Mesodermal cell (in vitro differentiated cells): ENCODE measurements around the gene RXRB. TPM values are rescaled to one million over a fixed set of nuclear protein-coding genes. Genes with fewer than 3 reads are reported as not detected.

Experiments
- H3K27ac ChIP-seq: 2 replicates; pipeline ENCODE4 v1.7.0; 2013; ENCODE audit warnings: mild to moderate bottlenecking, low read depth, low read length, moderate library complexity; ENCODE audit not compliant: severe bottlenecking
- H3K36me3 ChIP-seq: 2 replicates; pipeline ENCODE4 v1.7.1; 2013; ENCODE audit warnings: mild to moderate bottlenecking, low read length, moderate library complexity; ENCODE audit not compliant: control insufficient read depth, insufficient read depth
- H3K4me1 ChIP-seq: one replicate; pipeline ENCODE4 v1.7.1; 2013; ENCODE audit warnings: mild to moderate bottlenecking, low read length; ENCODE audit not compliant: insufficient read depth, control insufficient read depth, poor library complexity, severe bottlenecking
- H3K4me3 ChIP-seq: 2 replicates; pipeline ENCODE4 v1.7.0; 2013; ENCODE audit warnings: low read length, control low read depth, mild to moderate bottlenecking; ENCODE audit not compliant: insufficient read depth, poor library complexity, severe bottlenecking; ENCODE audit errors: extremely low read depth
- H3K9me3 ChIP-seq: 2 replicates; pipeline ENCODE4 v1.7.1; 2013; ENCODE audit warnings: mild to moderate bottlenecking, low read length, moderate library complexity; ENCODE audit not compliant: control insufficient read depth
- WGBS, 2 experiments: methylation state at CpG; one replicate each; pipeline ENCODE4 v1.1.5; 2013; ENCODE audit warnings: missing lambda C conversion rate in 2 of 2; ENCODE audit not compliant: insufficient coverage in 2 of 2; 5-methylcytosine and 5-hydroxymethylcytosine counted together
- polyA plus RNA-seq, 2 experiments: library from polyadenylated mRNA; stranded (reverse); fragments of 50-300 nt; gene quantifications; one replicate each; pipeline ENCODE4 v1.2.3, GENCODE V29; 2013

RXRB gene
- polyA plus RNA-seq (2013, experiment 1 of 2) = 39.3 TPM
- polyA plus RNA-seq (2013, experiment 2 of 2) = 31.0 TPM

DNA sequence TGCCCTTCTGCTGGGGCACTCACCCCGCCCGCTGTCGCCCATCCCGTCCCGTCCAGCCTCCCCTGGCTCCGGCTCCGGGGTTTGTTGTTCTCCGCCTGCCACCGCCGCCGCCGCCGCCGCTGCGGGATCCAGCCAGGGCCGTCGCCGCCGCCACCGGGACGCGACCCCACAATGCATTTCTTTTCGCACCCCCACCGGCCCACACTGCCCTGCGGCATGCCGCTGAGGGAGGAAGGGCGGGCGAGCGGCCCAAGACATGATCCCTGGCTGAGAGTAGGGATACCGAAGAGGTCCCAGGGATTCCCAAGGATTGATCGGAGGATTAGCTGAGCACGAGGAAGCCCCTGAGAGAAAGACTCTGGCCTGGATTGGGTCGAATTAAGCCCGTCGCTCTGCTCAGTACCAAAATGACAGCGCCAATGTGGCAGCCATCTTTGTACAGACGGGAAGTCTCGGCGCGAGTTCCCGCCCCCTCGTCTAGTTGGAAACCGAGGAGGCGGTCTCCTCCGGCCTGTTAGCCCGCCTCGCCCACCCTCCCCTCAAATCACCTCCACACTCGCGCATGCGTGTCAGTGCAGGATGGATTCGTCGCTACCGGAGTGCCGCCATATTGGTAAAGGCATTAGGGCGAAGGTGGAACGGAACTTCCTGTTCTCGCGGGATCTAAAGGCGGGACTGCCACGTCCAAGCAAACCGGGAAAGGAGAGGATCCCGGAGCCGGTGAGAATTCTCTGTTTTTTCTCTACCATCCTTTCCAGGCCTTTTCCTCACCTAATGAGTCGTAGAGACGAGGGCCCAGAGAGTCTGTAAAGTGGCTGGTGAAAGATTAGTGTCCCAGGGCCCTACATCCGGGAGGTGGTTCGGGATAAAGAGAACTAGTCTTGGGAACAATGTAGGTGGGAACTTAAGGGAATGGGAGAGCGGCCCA lies at the start of gene RXRB, which contains the start of gene SLC39A7:
Gene RXRB (minus strand): TSS at position 447 of the 928 bp plus-strand sequence. CDS start 189 bp downstream, at position 258.
Gene SLC39A7 (plus strand): TSS at position 649 of the 928 bp plus-strand sequence. CDS start 379 bp downstream, outside the sequence.
- peaks cover 51% of the 10 kb centered on the region for H3K36me3 ChIP-seq
- no peaks in the 10 kb centered on the region for H3K9me3 ChIP-seq
- H3K27ac ChIP-seq = peak within 1 kb of the TSS; percentile 99
- peak within 1 kb of the TSS; percentile 95 for H3K4me3 ChIP-seq
- peaks cover 15% of the 10 kb centered on the region for H3K4me1 ChIP-seq
- 0% methylated on average over 25 to 34 of the region's 68 CpGs for WGBS, 2 experiments

DNA sequence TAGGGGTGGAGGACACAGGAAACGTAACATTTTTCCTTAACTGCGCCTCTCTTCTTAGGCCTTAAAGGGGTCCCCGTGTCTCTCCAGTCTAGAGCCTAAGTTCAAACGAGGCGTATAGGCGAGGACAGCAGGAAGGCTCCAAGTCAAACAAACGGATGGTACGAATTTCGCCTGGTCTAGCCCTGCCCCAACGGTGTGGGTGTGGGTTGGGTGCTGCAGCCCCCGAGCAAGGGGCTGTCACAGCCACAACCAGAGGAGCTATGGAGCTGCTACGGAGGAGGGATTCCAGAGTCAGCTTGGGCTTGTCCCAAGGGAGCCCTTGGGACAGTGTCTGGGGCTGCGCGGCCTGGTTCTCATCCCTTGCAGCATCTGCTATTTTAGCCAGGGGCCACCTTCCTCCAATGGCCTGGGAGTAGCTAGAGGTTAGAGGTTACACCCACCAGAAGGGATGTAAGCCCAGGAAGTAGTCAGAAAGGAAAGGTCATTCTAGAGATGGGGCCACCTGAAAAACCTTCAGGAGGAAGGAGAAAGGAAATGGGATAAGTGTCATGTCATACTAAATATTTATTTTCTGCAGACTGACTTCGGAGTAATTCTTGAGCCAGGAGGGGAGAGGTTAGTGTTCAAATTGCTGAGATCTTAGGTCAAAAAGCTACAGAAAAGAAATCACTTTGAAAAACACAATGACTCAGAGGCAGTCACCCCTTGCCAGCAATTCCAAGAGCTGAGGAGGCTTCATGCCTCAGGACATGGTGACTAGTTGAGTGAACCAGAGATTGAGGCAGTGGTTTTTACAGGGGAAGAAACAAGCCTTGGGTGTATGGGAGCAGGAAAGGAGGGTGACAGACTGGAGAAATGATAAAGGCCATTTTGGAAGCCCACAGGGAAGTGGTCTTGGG lies 49.5 kb upstream of the RXRB start:
- peaks cover 10% of the 10 kb centered on the region for H3K4me1 ChIP-seq
- 43 to 48% methylated on average over 11 of the region's 15 CpGs for WGBS, 2 experiments
- H3K4me3 ChIP-seq = peak overlapping the region; percentile 48
- H3K9me3 ChIP-seq = no peaks in the 10 kb centered on the region
- peak overlapping the region; percentile 79 for H3K27ac ChIP-seq
- peaks cover 14% of the 10 kb centered on the region for H3K36me3 ChIP-seq

DNA sequence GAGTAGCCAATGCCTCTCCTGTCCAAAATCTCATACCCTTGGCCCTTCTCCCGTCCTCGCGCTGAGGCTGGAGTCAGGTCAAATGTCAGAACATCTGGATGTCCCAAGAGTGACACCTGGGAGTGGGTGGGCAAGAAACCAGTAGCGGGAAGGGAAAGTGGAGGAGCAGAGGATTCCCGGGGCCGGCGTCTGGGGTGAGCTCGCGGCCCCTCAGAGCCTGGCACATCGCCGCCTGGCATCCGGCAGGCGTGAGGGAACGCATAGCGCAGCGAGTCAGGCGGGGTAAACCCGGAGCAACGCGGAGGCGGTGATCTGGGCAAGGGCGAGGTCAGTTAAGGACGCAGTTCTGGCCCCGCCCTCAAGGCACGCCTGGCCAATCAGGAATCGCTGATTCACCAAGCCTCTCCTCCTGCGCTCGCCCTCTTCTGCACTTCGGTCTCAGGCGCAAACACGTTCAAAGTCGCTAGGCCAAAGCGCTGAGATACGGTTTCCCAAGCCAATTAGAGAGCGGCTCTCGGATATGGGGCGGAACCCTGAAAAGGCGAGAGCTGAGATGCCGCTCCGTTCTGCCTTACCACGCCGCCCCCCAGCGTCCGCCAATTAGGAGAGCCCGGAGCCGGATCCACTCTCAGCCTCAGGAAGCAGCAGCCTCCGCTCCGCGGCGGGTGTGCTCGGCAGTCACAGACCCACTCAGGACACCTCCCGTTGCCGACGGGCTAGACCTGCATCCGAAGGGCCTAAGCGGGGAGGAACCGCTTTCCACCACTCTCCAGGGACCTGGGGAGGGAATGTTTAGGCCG lies 48.7 kb upstream of the RXRB start:
- H3K27ac ChIP-seq = peak overlapping the region; percentile 79
- no peaks in the 10 kb centered on the region for H3K9me3 ChIP-seq
- H3K4me3 ChIP-seq = peak overlapping the region; percentile 48
- peaks cover 13% of the 10 kb centered on the region for H3K36me3 ChIP-seq
- WGBS, 2 experiments = 1% methylated on average over 49 to 57 of the region's 58 CpGs
- H3K4me1 ChIP-seq = peaks cover 10% of the 10 kb centered on the region

DNA sequence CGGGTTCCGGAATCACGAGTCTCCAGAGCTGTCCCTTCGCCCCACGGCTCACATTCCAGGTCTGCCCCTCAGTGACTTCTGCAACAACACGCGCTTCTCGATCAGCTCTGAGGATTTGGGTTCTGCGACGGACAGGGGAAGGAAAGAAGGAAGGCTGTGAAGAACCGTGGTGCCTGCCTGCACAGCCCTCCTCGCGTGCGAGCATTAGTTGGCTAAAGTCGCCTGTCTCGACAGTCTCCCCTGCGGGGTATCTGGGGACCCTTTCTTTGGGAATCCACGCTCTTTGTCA lies 48.1 kb upstream of the RXRB start:
- Histone ChIP-seq H3K9me3 (no peaks in the 10 kb centered on the region), H3K27ac (peak overlapping the region; percentile 57), H3K4me3 (peak overlapping the region; percentile 48), H3K4me1 (peaks cover 10% of the 10 kb centered on the region), H3K36me3 (peaks cover 13% of the 10 kb centered on the region)
- WGBS, 2 experiments = 7 to 16% methylated on average over 13 to 17 of the region's 18 CpGs

DNA sequence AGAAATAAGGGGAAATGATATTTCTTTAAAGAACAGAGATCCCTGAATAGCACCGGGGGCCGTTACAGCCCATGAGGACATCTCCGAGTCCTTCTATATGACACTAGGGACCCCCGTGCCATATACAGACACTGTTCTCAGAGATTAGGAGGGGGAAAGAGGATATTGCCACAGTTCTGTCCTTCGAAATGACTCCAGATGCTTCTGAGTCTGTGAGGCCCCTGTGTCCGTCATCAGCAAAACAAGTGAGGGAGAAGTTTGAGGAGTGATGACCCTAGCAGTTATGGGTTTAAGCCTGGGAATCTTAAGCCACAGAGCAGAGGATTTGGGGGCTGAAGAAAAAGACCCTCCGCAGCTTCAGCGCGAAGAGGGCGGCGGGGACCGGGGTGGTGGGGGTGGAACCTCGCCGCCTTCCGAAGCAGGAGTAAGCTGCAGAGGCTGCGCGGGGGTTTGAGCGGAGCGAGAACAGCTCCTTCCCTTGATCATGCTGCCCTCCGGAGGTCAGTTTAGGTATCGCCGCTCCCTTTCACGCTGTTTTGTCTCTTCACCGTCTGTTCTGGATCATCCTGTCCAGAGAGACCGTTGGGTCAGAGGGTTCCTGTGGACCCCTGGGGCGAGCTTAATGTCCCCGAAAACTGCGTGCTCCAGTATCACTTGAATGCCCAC lies 47.6 kb upstream of the RXRB start:
- 9 to 12% methylated on average over 20 to 28 of the region's 28 CpGs for WGBS, 2 experiments
- H3K27ac ChIP-seq = peak overlapping the region; percentile 57

DNA sequence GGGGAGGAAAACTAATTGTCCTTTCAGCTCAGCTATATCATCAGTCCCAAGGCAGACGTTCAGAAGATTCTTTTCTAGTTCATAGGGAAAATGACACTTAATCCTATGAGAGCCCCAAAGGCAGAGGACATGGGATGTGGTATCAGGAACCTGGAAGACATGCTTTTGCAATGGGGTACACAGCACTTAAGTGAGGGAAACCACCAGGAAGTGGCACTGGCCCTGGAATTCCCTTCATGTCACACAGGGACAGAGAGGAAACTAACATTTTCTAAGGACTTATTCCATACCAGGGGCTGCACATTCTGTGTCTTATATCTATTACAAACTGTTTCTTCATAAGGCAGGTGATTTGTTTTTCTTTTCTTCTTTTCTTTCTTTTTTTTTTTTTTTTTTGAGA lies 43.0 kb upstream of the RXRB start:
- H3K27ac ChIP-seq = no peak overlapping the region
- 67% methylated on average over 1 of the region's 1 CpG; no CpG with 5 or more reads in 1 of the 2 experiments for WGBS, 2 experiments
- H3K9me3 ChIP-seq = no peaks in the 10 kb centered on the region
- H3K4me1 ChIP-seq = no peaks in the 10 kb centered on the region
- H3K36me3 ChIP-seq = no peaks in the 10 kb centered on the region
- H3K4me3 ChIP-seq = no peak overlapping the region

More for the DNA sequence above, 47.6 kb upstream of the RXRB start:
- H3K9me3 ChIP-seq = no peaks in the 10 kb centered on the region
- peaks cover 10% of the 10 kb centered on the region for H3K4me1 ChIP-seq
- peak overlapping the region; percentile 48 for H3K4me3 ChIP-seq
- H3K36me3 ChIP-seq = peaks cover 13% of the 10 kb centered on the region

DNA sequence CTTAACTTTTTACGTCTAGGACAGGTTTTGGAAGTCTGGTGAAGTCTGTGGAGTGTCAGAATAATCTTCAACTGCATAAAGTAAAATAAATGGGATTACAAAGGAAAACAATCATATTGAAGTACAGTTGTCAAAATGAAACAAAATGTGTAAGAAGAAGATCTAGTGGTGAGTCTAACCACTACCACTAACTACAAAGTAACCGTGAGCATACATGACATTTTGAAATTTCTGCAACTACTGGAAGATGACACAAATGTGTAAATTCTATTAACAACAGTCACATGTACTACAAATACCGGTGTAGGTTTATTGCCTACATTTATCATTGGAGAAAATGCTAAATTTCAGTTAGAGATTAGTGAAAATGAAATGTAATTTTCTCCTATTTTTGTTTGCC lies 41.5 kb upstream of the RXRB start:
- no peaks in the 10 kb centered on the region for H3K36me3 ChIP-seq
- no CpG with 5 or more reads among the region's 3 CpGs for WGBS, 2 experiments
- no peaks in the 10 kb centered on the region for H3K9me3 ChIP-seq
- H3K4me3 ChIP-seq = no peak overlapping the region
- no peak overlapping the region for H3K27ac ChIP-seq
- no peaks in the 10 kb centered on the region for H3K4me1 ChIP-seq

DNA sequence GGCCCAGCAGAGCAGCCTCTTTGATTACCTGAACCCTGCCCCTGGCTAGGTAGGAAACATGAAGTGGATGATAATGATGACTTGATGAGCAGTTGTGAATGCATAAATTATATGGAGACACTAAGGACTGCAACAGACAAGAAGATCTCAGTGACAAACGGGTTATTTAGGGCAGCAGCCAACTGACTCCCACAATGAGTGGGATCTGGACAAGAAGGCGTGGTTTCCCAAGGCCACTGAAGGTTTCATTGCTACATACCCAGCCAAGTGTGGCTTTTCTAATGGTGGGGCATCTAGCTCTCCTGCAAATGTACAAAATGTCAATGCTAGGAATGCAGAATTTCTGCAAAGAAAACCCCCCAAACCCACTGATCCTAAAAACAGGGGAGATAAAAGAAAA lies 37.3 kb upstream of the RXRB start:
- Histone ChIP-seq H3K9me3 (no peaks in the 10 kb centered on the region), H3K4me3 (no peak overlapping the region), H3K4me1 (peaks cover 8% of the 10 kb centered on the region), H3K27ac (no peak overlapping the region), H3K36me3 (no peaks in the 10 kb centered on the region)
- 100% methylated on average over 2 of the region's 2 CpGs for WGBS, 2 experiments

DNA sequence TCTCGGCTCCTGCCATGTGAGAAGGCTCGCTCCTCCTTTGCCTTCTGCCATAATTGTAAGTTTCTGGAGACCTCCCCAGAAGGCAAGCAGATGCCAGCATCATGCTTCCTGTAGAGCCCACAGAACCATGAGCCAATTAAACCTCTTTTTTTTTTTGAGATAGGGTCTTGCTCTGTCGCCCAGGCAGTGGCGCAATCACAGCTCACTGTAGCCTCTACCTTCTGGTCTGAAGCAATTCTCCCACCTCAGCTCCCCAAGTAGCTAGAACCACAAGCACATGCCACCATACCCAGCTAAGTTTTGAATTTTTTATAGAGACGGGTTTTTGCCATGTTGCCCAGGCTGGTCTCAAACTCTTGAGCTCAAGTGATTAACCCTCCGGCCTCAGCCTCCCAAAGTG lies 36.4 kb upstream of the RXRB start:
- Histone ChIP-seq H3K4me3 (no peak overlapping the region), H3K4me1 (peaks cover 8% of the 10 kb centered on the region), H3K9me3 (no peaks in the 10 kb centered on the region), H3K27ac (no peak overlapping the region), H3K36me3 (no peaks in the 10 kb centered on the region)
- 89 to 92% methylated on average over 6 of the region's 6 CpGs for WGBS, 2 experiments

DNA sequence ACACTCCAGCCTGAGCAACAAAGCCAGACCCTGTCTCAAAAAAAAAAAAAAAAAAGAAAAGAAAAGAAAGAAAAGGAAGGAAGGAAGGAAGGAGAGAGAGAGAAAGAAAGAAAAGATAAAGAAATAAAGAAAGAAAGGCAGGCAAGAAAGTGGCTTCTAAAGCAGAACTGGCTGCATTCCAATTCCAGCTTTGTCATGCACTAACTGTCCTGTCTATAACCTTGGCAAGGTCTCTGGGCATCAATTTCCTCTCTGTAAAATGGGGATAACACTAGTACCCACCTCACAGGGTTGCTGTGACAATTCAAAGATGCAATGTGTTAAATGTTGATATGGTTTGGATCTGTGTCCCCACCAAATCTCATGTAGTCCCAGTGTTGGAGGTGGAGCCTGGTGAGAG lies 35.9 kb upstream of the RXRB start:
- H3K27ac ChIP-seq = no peak overlapping the region
- H3K4me3 ChIP-seq = no peak overlapping the region
- no peaks in the 10 kb centered on the region for H3K9me3 ChIP-seq
- H3K4me1 ChIP-seq = peaks cover 8% of the 10 kb centered on the region
- no peaks in the 10 kb centered on the region for H3K36me3 ChIP-seq
